D341Med (cell line): ENCODE measurements around the gene IL17RC.
"Not testable (repeated sequence)": the region's sequence is repeated elsewhere in the genome, so short reads cannot be mapped to it uniquely, and the experiment has no call there.

Experiments used
- DNase-seq: peaks from one replicate; pipeline ENCODE4 v3.0.0; 2012; ENCODE audit warnings: low spot score

IL17RC gene

GRCh38 chr3:9915254-9916141, 1.4 kb upstream of the IL17RC start:
- peak; percentile 70 for DNase-seq

- DNase-seq = no peak
Measured at GRCh38 chr3:9916346-9916733, 558 bp upstream of the IL17RC start.

- no peak for DNase-seq
Measured at GRCh38 chr3:9917820-9918219, 922 bp downstream of the IL17RC start.

- no peak for DNase-seq
Measured at GRCh38 chr3:9918261-9919038, 1.6 kb downstream of the IL17RC start.

GRCh38 chr3:9928158-9928557, 11.3 kb downstream of the IL17RC start:
- no peak for DNase-seq

GRCh38 chr3:9930804-9931418, 14.0 kb downstream of the IL17RC start:
- no peak for DNase-seq

- DNase-seq = no peak
Measured at GRCh38 chr3:9932535-9932842, 15.6 kb downstream of the IL17RC start.

- peak; percentile 91 for DNase-seq
Measured at GRCh38 chr3:9932843-9933560, 16.1 kb downstream of the IL17RC start.

- DNase-seq = peak; percentile 97
Measured at GRCh38 chr3:9933561-9934234, 16.8 kb downstream of the IL17RC start, which contains the start of gene CRELD1. Gene CRELD1, plus strand, starts transcription at chr3:9933834. Its CDS starts 605 bp downstream, at chr3:9934439.

- peak; percentile 56 for DNase-seq
Measured at GRCh38 chr3:9934235-9934621, 17.3 kb downstream of the IL17RC start.

GRCh38 chr3:9934993-9935392, 18.1 kb downstream of the IL17RC start:
- no peak for DNase-seq

GRCh38 chr3:9935966-9936510, 19.1 kb downstream of the IL17RC start:
- no peak for DNase-seq

GRCh38 chr3:9937486-9938238, 20.8 kb downstream of the IL17RC start:
- DNase-seq = no peak

GRCh38 chr3:9938966-9939365, 22.1 kb downstream of the IL17RC start:
- no peak for DNase-seq

- not testable (repeated sequence) for DNase-seq
Measured at GRCh38 chr3:9939906-9940305, 23.0 kb downstream of the IL17RC start.

GRCh38 chr3:9940746-9941145, 23.8 kb downstream of the IL17RC start:
- DNase-seq = no peak

GRCh38 chr3:9942164-9942563, 25.3 kb downstream of the IL17RC start:
- no peak for DNase-seq

GRCh38 chr3:9942934-9943690, 26.2 kb downstream of the IL17RC start:
- no peak for DNase-seq

GRCh38 chr3:9944271-9944670, 27.4 kb downstream of the IL17RC start:
- DNase-seq = no peak

- no peak for DNase-seq
Measured at GRCh38 chr3:9945358-9945757, 28.5 kb downstream of the IL17RC start.
